RKO (cell line): ENCODE results near the gene CLIP1.
"Not testable (repeated sequence)": the region's sequence is repeated elsewhere in the genome, so short reads cannot be mapped to it uniquely, and the experiment has no call there.

Experiments
- DNase-seq: peaks from one replicate; pipeline ENCODE4 v3.0.0-alpha.2; 2016; ENCODE audit warnings: low spot score

The CLIP1 gene

GRCh38 chr12:122421821-122422729 is at the start of gene CLIP1:
Gene CLIP1 (minus strand): TSS chr12:122422669. CDS start chr12:122380452, 42,217 bp downstream.
- peak; percentile 67 for DNase-seq

- peak; percentile 82 for DNase-seq
These were observed 49.1 kb upstream of the CLIP1 start for GRCh38 chr12:122471324-122472226.

- not testable (repeated sequence) for DNase-seq
These were observed 48.1 kb upstream of the CLIP1 start for GRCh38 chr12:122470576-122470975.

GRCh38 chr12:122469856-122470255 is 47.4 kb upstream of the CLIP1 start:
- DNase-seq, result not testable (repeated sequence)

- DNase-seq, result no peak
These were observed 45.5 kb upstream of the CLIP1 start for GRCh38 chr12:122467983-122468382.

GRCh38 chr12:122464317-122465042 is 42.0 kb upstream of the CLIP1 start:
- peak; percentile 96 for DNase-seq

- no peak for DNase-seq
These were observed 38.2 kb upstream of the CLIP1 start for GRCh38 chr12:122460641-122461040.

- no peak for DNase-seq
These were observed 37.6 kb upstream of the CLIP1 start for GRCh38 chr12:122460061-122460460.

GRCh38 chr12:122459211-122459610 is 36.7 kb upstream of the CLIP1 start:
- no peak for DNase-seq

- no peak for DNase-seq
These were observed 35.9 kb upstream of the CLIP1 start for GRCh38 chr12:122458105-122459035.

GRCh38 chr12:122457627-122458026 is 35.2 kb upstream of the CLIP1 start:
- no peak for DNase-seq

- no peak for DNase-seq
These were observed 32.3 kb upstream of the CLIP1 start for GRCh38 chr12:122454739-122455138.

GRCh38 chr12:122454250-122454721 is 31.8 kb upstream of the CLIP1 start:
- DNase-seq, result no peak

- no peak for DNase-seq
These were observed 30.3 kb upstream of the CLIP1 start for GRCh38 chr12:122452701-122453285.

GRCh38 chr12:122449317-122449716 is 26.8 kb upstream of the CLIP1 start:
- peak; percentile 90 for DNase-seq

- not testable (repeated sequence) for DNase-seq
These were observed 25.4 kb upstream of the CLIP1 start for GRCh38 chr12:122447825-122448224.

- not testable (repeated sequence) for DNase-seq
These were observed 23.9 kb upstream of the CLIP1 start for GRCh38 chr12:122446390-122446789.

- DNase-seq, result not testable (repeated sequence)
These were observed 21.6 kb upstream of the CLIP1 start for GRCh38 chr12:122444071-122444470.

GRCh38 chr12:122438822-122439221 is 16.4 kb upstream of the CLIP1 start:
- DNase-seq, result not testable (repeated sequence)

- DNase-seq, result peak; percentile 41
These were observed 15.2 kb upstream of the CLIP1 start for GRCh38 chr12:122437656-122438121.
